SK-N-SH (cell line): ENCODE results near the gene UBC. TPM values are rescaled to one million over a fixed set of nuclear protein-coding genes. Genes with fewer than 3 reads are reported as not detected.

Source experiments
- CTCF ChIA-PET: fragments of 300-600, 350-600 bp; formaldehyde crosslinking; extraction: SDS; loops from one replicate; lab custom pipeline; 2021; lab: Yijun Ruan, JAX
- POLR2A ChIA-PET: fragments of 350-600 bp; sonication (Branson Sonifier 250); formaldehyde crosslinking; extraction: SDS; loops from one replicate; lab custom pipeline; 2020; ENCODE audit warnings: antibody characterized with exemption, inconsistent platforms; lab: Yijun Ruan, JAX
- DNase-seq: peaks from one replicate; pipeline ENCODE4 v3.0.0; 2012
- H2AFZ ChIP-seq: fragments of 200-600 bp; sonication (generic); 2 replicates; pipeline ENCODE4 v1.8.1; 2016; ENCODE audit warnings: antibody characterized with exemption, mild to moderate bottlenecking, low read depth
- H3F3A ChIP-seq: fragments of 200-600 bp; sonication (generic); replicated peaks from 2 replicates; pipeline ENCODE3; 2016; ENCODE audit warnings: antibody characterized with exemption, mild to moderate bottlenecking; ENCODE audit not compliant: insufficient read depth
- H3K27ac ChIP-seq, 2 experiments: fragments of 200-500 bp in 1 of 2; fragments of 200-600 bp in 1 of 2; sonication (Bioruptor generic) in 1 of 2; sonication (generic), shearing (Covaris generic) in 1 of 2; 2 replicates each; pipeline versions ENCODE4 v1.5.1 to v1.6.1; 2014 to 2016; ENCODE audit warnings: low read depth in 2 of 2, inconsistent platforms in 1 of 2, low read length in 1 of 2, mild to moderate bottlenecking in 1 of 2, mixed read lengths in 1 of 2
- H3K27me3 ChIP-seq: fragments of 200-600 bp; sonication (generic), shearing (Covaris generic); 2 replicates; pipeline ENCODE4 v1.6.1; 2016; ENCODE audit warnings: mixed run types; ENCODE audit not compliant: insufficient read depth
- H3K36me3 ChIP-seq, 2 experiments: fragments of 200-500 bp in 1 of 2; fragments of 200-600 bp in 1 of 2; sonication (Bioruptor generic) in 1 of 2; sonication (generic) in 1 of 2; replicated peaks in 1 of 2; 2 replicates each; pipeline versions ENCODE3 to v1.5.1; 2014 to 2016; ENCODE audit warnings: low read length in 1 of 2, mild to moderate bottlenecking in 1 of 2; ENCODE audit not compliant: insufficient read depth in 2 of 2, control insufficient read depth in 1 of 2
- H3K4me1 ChIP-seq, 2 experiments: fragments of 200-500 bp in 1 of 2; fragments of 200-600 bp in 1 of 2; sonication (Bioruptor generic) in 1 of 2; sonication (generic), shearing (Covaris generic) in 1 of 2; 2 replicates each; pipeline versions ENCODE4 v1.5.1 to v1.6.1; 2014 to 2016; ENCODE audit warnings: low read depth in 1 of 2, low read length in 1 of 2, mixed run types in 1 of 2; ENCODE audit not compliant: insufficient read depth in 2 of 2, control insufficient read depth in 1 of 2
- H3K4me2 ChIP-seq: fragments of 200-600 bp; sonication (generic), shearing (Covaris generic); 2 replicates; pipeline ENCODE4 v1.6.1; 2017; ENCODE audit warnings: mixed run types
- H3K4me3 ChIP-seq, 2 experiments: fragments of 200-500 bp in 1 of 2; fragments of 200-600 bp in 1 of 2; sonication (Bioruptor generic) in 1 of 2; sonication (generic), shearing (Covaris generic) in 1 of 2; 2 replicates each; pipeline versions ENCODE4 v1.5.1 to v1.8.1; 2014 to 2016; ENCODE audit warnings: low read depth in 2 of 2, inconsistent platforms in 1 of 2, low read length in 1 of 2, mild to moderate bottlenecking in 1 of 2, mixed read lengths in 1 of 2, moderate library complexity in 1 of 2
- H3K79me2 ChIP-seq: fragments of 200-600 bp; sonication (generic); 2 replicates; pipeline ENCODE4 v1.8.1; 2017; ENCODE audit warnings: mild to moderate bottlenecking; ENCODE audit not compliant: insufficient read depth
- H3K9ac ChIP-seq: fragments of 200-600 bp; sonication (generic); 2 replicates; pipeline ENCODE4 v1.6.1; 2017; ENCODE audit warnings: mixed run types
- H3K9me2 ChIP-seq: fragments of 200-600 bp; sonication (generic); 2 replicates; pipeline ENCODE4 v1.6.1; 2017; ENCODE audit warnings: mixed run types
- H3K9me3 ChIP-seq: fragments of 200-600 bp; sonication (generic); 2 replicates; pipeline ENCODE4 v1.6.1; 2017; ENCODE audit warnings: mixed run types, mild to moderate bottlenecking, moderate library complexity
- H4K20me1 ChIP-seq: fragments of 200-600 bp; sonication (generic); 2 replicates; pipeline ENCODE4 v1.6.1; 2017; ENCODE audit warnings: mild to moderate bottlenecking, mixed run types; ENCODE audit not compliant: insufficient read depth
- CHD2 ChIP-seq: fragments of 150-350 bp; IDR thresholded peaks from 2 replicates; pipeline ENCODE4 v1.6.1; 2018; ENCODE audit warnings: low read length; ENCODE audit not compliant: partially characterized antibody
- EP300 ChIP-seq, 2 experiments: IDR thresholded peaks; 2 replicates each; pipeline versions ENCODE4 v1.4.0 to v1.6.1; 2012; ENCODE audit warnings: borderline replicate concordance in 1 of 2, low read depth in 1 of 2, low read length in 1 of 2
- EZH2phosphoT487 ChIP-seq: fragments of 200-600 bp; sonication (generic); IDR thresholded peaks from 2 replicates; pipeline ENCODE4 v1.6.1; 2017; ENCODE audit warnings: low read depth, mixed run types, mild to moderate bottlenecking, antibody characterized with exemption, moderate library complexity, borderline replicate concordance
- FOSL2 ChIP-seq: IDR thresholded peaks from 2 replicates; pipeline ENCODE4 v1.4.0; 2012; ENCODE audit warnings: low read depth, mild to moderate bottlenecking, moderate library complexity, borderline replicate concordance
- FOXM1 ChIP-seq: IDR thresholded peaks from 2 replicates; pipeline ENCODE4 v1.4.0; 2012; ENCODE audit warnings: low read depth, mild to moderate bottlenecking
- JUND ChIP-seq: IDR thresholded peaks from 2 replicates; pipeline ENCODE4 v1.4.0; 2012
- MXI1 ChIP-seq: IDR thresholded peaks from 2 replicates; pipeline ENCODE4 v1.6.1; 2012; ENCODE audit warnings: mild to moderate bottlenecking, low read depth, low read length, improper control_type of control experiment
- POLR2AphosphoS5 ChIP-seq: IDR thresholded peaks from 2 replicates; pipeline ENCODE4 v1.6.1; 2012; ENCODE audit warnings: low read depth, low read length
- RAD21 ChIP-seq: IDR thresholded peaks from 2 replicates; pipeline ENCODE4 v1.6.1; 2012; ENCODE audit warnings: mild to moderate bottlenecking, low read length
- RCOR1 ChIP-seq: fragments of 150-350 bp; IDR thresholded peaks from 2 replicates; pipeline ENCODE4 v1.6.1; 2017; ENCODE audit warnings: antibody characterized with exemption, low read length
- RFX5 ChIP-seq: IDR thresholded peaks from 2 replicates; pipeline ENCODE4 v1.6.1; 2012; ENCODE audit warnings: mild to moderate bottlenecking, improper control_type of control experiment, low read length
- TAF1 ChIP-seq: IDR thresholded peaks from 2 replicates; pipeline ENCODE4 v1.6.1; 2012; ENCODE audit warnings: low read depth, mild to moderate bottlenecking, low read length, moderate library complexity, borderline replicate concordance
- YY1 ChIP-seq: IDR thresholded peaks from 2 replicates; pipeline ENCODE4 v1.4.0; 2012; ENCODE audit warnings: low read depth, mild to moderate bottlenecking
- WGBS: methylation state at CpG from one replicate; pipeline ENCODE4 v1.1.6; 2017; ENCODE audit warnings: low lambda C conversion rate; 5-methylcytosine and 5-hydroxymethylcytosine counted together
- polyA plus RNA-seq, 3 experiments: library from polyadenylated mRNA; depleted of rRNA; stranded (reverse); fragments of >200 nt; gene quantifications; 2 replicates each; pipeline ENCODE4 v1.2.3, GENCODE V29; 2012
- TF ChIP-seq, protein P1 (sequence below): fragments of 200-600 bp; sonication (generic); IDR thresholded peaks from 2 replicates; pipeline ENCODE4 v1.6.1; 2017; ENCODE audit warnings: antibody characterized with exemption, mild to moderate bottlenecking, moderate library complexity
- TF ChIP-seq, protein P2 (sequence below): fragments of 150-350 bp; IDR thresholded peaks from 2 replicates; pipeline ENCODE4 v1.6.1; 2017; ENCODE audit warnings: antibody characterized with exemption, low read length, low read depth, borderline replicate concordance
- TF ChIP-seq, protein P3 (sequence below): IDR thresholded peaks from 2 replicates; pipeline ENCODE4; 2012
- TF ChIP-seq, protein P4 (sequence below): fragments of 150-350 bp; IDR thresholded peaks from 2 replicates; pipeline ENCODE4 v1.6.1; 2016; ENCODE audit warnings: mild to moderate bottlenecking, low read depth, low read length

Gene UBC
- polyA plus RNA-seq, 1 of the 3 experiments (the other 2 are of a cell fraction), result 1,327 TPM

DNA sequence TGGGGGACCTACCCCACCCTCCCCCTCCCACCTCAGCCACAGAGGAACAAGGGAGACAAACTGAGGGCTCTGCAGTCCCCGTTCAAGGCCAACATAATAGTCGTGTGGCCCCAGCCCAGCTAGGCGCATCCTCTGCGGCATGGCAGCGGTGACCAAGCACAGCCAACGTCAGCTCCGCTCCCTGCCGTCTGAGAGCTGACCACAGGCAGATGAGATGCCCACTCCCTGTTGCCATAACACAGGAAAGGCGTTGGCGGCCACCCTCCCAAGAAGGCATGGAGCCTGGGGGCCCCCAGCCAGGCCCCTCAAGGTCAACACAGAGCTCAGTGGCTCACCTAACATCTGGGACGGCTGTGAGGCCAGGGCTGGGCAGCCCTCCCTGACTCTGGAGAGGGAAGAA is 32.6 kb upstream of the UBC start:
- CTCF ChIA-PET, result no interaction called here

More for the DNA sequence above, 32.6 kb upstream of the UBC start:
- Histone ChIP-seq H3K27ac (no peak overlapping the region), H3K4me3 (no peak overlapping the region), H3K9me2 (no peaks in the 10 kb centered on the region), H3K4me1 (no peaks in the 10 kb centered on the region), H3K79me2 (no peaks in the 10 kb centered on the region), H3K36me3 (peaks cover 10 to 22% of the 10 kb centered on the region in 2 experiments), H4K20me1 (no peaks in the 10 kb centered on the region), H3K27me3 (no peaks in the 10 kb centered on the region), H2AFZ (no peak overlapping the region), H3F3A (peaks cover 2% of the 10 kb centered on the region), H3K4me2 (no peak overlapping the region), H3K9me3 (no peaks in the 10 kb centered on the region), H3K9ac (no peak overlapping the region)
- 93% methylated on average over 3 of the region's 11 CpGs for WGBS
- POLR2A ChIA-PET, result no interaction called here
- DNase-seq, result no peak
- TF ChIP-seq, protein P1, sequence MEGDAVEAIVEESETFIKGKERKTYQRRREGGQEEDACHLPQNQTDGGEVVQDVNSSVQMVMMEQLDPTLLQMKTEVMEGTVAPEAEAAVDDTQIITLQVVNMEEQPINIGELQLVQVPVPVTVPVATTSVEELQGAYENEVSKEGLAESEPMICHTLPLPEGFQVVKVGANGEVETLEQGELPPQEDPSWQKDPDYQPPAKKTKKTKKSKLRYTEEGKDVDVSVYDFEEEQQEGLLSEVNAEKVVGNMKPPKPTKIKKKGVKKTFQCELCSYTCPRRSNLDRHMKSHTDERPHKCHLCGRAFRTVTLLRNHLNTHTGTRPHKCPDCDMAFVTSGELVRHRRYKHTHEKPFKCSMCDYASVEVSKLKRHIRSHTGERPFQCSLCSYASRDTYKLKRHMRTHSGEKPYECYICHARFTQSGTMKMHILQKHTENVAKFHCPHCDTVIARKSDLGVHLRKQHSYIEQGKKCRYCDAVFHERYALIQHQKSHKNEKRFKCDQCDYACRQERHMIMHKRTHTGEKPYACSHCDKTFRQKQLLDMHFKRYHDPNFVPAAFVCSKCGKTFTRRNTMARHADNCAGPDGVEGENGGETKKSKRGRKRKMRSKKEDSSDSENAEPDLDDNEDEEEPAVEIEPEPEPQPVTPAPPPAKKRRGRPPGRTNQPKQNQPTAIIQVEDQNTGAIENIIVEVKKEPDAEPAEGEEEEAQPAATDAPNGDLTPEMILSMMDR, result no peak
- TF ChIP-seq RCOR1 (no peak), FOSL2 (no peak), RAD21 (no peak), RFX5 (no peak), JUND (no peak), POLR2AphosphoS5 (no peak), FOXM1 (no peak), EP300 (IDR thresholded peaks at IDR 0.05; ENCODE audit: borderline replicate concordance in 1 of 2, low read depth in 1 of 2, low read length in 1 of 2) (no peak), EZH2phosphoT487 (no peak), YY1 (no peak), TAF1 (no peak), CHD2 (no peak), MXI1 (no peak)
- TF ChIP-seq, protein P2, sequence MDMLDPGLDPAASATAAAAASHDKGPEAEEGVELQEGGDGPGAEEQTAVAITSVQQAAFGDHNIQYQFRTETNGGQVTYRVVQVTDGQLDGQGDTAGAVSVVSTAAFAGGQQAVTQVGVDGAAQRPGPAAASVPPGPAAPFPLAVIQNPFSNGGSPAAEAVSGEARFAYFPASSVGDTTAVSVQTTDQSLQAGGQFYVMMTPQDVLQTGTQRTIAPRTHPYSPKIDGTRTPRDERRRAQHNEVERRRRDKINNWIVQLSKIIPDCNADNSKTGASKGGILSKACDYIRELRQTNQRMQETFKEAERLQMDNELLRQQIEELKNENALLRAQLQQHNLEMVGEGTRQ, result no peak
- TF ChIP-seq, protein P3, sequence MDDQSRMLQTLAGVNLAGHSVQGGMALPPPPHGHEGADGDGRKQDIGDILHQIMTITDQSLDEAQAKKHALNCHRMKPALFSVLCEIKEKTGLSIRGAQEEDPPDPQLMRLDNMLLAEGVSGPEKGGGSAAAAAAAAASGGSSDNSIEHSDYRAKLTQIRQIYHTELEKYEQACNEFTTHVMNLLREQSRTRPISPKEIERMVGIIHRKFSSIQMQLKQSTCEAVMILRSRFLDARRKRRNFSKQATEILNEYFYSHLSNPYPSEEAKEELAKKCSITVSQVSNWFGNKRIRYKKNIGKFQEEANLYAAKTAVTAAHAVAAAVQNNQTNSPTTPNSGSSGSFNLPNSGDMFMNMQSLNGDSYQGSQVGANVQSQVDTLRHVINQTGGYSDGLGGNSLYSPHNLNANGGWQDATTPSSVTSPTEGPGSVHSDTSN, result no peak
- TF ChIP-seq, protein P4, sequence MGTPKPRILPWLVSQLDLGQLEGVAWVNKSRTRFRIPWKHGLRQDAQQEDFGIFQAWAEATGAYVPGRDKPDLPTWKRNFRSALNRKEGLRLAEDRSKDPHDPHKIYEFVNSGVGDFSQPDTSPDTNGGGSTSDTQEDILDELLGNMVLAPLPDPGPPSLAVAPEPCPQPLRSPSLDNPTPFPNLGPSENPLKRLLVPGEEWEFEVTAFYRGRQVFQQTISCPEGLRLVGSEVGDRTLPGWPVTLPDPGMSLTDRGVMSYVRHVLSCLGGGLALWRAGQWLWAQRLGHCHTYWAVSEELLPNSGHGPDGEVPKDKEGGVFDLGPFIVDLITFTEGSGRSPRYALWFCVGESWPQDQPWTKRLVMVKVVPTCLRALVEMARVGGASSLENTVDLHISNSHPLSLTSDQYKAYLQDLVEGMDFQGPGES, result no peak
